ENCODE data around the gene NOL6. TPM values are rescaled to one million over a fixed set of nuclear protein-coding genes. Genes with fewer than 3 reads are reported as not detected.
"Not testable (repeated sequence)": the region's sequence is repeated elsewhere in the genome, so short reads cannot be mapped to it uniquely, and the experiment has no call there.

Gene NOL6
- total RNA-seq, 1 donor from 2014 or later = 12.7 TPM

DNA sequence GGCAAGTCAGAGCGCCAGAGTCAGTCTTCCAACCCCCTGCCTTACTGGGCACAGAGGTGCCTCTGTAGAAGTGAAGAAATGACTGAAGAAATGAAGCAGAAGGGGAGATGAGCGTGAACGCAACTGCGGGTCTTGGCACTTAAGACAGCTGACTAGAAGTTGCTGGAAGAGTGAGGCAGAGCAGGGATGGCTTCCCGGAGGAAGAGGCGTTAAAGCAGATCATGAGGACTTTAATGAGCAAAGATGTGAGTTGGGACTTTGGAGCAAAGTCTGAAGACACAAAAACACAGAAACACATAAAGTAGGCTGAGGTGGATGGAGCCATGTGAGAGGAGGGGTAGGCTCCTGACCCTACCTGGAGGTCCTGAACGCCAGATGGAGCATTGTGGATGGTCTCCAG is 33.5 kb downstream of the NOL6 start:
- intact Hi-C loops (cut with micrococcal nuclease) = no loop called here
- DNase-seq (no peak), ATAC-seq (no peak)

DNA sequence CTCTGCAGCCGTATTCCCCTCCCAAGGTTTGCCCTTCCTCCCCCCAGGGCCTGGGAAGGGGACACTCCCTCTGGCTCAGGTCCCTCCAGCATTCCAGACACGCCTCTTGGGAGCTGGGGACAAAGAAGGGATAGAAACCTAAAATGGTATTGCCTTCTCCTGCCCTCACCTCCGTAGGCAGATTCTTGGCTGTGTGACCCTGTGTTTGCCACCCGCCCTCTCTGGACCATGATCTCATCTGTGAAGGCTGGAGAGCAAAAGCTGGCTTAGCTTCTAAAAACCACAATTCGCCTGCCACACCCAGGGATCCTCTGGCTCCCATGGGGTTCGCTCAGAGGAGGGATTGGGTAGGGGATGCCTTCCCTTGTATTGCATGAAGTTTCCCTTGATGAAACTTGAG is 34.0 kb downstream of the NOL6 start:
- ATAC-seq = peak; percentile 15
- intact Hi-C loops (cut with micrococcal nuclease) = no loop called here
- DNase-seq = no peak

DNA sequence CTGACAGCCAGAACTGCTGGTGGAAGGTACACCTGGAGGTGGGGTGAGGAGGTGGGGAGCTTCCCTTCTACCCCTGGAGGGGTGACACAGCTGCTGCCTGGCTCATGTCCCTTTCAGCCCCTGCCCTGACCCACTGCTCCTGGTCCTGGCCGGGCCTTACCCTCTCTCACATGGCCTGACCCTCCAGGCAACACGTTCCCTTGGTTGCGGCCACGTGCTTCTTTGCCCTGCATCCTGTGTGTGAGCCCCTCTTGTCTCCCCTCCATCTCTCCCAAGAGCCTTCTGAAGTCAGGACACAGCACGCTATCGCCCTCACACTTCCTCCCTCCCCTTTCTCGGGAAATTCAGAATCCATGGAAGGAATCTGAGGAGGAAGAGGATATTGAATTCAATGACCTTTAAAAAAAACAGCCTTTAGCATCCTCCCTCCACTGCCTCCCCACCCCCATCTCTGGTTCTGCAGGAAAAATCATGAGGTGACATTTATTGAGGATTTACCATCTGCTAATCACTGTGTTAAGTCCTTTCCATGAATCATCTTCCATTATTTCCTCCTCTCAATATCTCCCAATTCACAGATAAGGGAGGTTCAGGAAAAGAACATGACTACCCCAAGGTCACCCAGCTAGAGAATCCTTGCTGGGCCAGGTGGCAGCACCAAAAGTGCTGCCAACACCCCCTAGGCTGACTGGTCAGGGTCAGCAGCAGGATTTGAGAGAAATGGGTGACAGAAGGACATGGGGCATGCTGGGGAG is 34.6 kb downstream of the NOL6 start:
- ATAC-seq = no peak

DNA sequence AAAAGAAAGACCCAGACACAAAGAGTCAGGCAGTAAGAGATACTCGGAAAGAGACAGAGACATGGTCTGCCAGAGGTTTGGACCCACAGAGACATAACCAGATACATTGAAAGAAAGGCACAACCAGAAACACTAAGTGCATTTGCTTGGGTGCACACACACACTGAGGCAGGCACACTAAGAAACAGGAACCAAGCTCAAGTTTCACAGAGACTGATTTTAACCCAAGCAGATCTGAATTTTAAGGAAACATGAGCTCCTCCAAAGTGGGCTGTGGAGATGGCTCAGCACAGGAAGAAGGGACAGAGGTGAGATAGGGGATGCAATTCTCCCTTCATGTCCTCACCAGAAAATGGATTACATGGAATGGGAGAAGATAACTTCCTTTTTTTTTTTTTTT is 35.8 kb downstream of the NOL6 start:
- intact Hi-C loops (cut with micrococcal nuclease) = no loop called here
- DNase-seq = no peak
- ATAC-seq = no peak

More for the DNA sequence above, 34.6 kb downstream of the NOL6 start:
- DNase-seq = no peak
- intact Hi-C loops (cut with micrococcal nuclease) = no loop called here

DNA sequence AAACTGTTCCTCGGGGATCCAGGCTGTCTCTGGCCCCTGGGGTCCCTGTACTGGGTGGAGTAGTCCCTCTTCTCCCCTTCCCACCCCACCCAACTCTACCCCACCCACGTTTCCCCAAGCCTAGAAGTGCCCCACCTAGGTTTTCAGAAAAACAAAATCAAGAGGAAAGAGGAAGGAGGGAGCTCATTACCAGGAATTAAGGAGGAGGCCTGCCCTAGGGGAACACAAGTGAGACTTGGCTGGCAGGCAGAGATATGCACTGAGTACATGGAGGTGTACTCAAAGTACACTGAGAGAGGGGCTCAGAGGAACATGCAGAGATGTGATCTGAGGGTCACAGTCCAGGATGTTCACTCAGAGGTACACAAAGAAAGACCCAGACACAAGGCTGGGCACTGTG is 36.5 kb downstream of the NOL6 start:
- intact Hi-C loops (cut with micrococcal nuclease) = no loop called here
- DNase-seq = no peak
- no peak for ATAC-seq

DNA sequence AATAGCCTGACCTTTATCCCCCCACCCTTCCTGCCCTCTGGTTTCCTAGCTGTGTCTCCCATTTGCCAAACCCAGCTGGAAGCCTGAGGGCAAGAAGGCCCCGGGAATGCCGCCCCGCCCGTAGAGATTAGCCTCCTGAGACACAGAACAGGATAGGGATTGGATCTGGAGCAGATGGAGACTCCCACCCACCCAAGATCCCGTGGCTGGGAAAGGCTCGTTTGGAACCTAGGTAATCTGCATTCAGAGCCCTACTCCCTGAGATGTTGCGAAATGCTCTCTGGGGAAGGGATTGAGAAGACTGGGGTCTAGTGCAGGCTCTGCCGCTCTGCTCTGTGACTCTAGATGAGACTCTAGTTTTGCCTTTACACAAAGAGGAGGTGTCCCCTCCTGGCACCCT is 37.3 kb downstream of the NOL6 start:
- intact Hi-C loops (cut with micrococcal nuclease) = no loop called here
- peak; percentile 29 for ATAC-seq
- peak; percentile 42 for DNase-seq

DNA sequence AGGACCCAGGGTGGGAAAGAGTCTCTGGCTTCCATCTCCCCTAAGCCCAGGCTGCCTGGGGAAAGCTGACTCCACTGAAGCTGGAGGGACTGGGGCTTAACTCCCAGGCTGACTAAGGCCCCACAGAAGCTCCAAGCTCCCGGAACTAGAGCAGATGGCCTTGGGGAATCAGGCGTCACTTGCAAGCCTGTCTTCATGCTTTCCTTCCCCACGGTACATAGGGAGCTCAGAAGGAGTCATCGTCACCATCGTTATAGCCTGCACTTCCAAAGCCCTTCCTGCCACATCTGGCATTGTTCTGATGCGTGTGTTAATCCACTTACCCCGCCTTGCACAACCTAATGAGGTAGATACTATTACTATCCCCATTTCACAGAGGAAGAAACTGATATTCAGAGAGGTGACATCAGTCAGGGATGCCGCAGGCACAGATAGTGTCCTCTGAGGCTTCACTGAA is 37.9 kb downstream of the NOL6 start:
- intact Hi-C loops (cut with micrococcal nuclease) = no loop called here
- no peak for DNase-seq
- ATAC-seq = no peak

DNA sequence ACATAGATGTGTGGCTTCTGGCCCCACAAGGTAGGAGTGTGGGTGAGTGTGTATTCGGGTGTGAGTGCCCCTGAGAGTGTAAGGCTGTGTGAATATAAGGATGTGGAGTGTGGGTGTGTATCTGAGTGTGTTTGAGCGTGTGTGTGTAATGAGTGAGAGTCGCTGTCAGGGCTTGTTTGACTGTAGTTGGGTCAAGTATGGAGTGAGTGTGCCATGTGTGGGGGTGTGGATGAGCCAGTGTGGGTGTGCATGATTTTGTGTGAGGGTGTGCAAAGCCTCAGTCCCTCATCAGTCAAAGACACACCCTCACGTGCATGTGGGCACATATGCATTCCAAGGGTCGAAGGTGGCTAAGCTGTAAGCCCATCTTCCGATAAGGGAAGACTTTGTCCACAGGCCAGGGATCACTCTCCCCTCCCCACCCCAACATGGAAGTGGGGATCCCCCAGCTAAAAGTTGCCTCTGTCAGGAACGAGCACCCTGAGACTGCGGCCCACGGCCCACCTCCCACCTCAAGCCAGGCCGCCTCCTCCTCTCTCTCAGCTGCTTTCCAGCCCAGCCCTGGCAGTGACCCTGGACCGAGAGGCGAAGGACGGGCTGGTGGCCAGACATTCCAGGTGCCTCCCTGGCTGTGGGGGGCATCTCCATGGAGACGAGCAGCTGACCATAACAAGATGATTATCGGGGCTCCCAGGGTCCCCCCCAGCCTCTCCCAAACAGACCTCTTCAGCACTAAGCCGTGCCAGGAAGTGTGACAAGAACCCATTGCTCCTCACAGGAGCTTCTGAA is 39.2 kb downstream of the NOL6 start:
- DNase-seq (no peak), ATAC-seq (no peak)
- intact Hi-C loops (cut with micrococcal nuclease) = no loop called here

DNA sequence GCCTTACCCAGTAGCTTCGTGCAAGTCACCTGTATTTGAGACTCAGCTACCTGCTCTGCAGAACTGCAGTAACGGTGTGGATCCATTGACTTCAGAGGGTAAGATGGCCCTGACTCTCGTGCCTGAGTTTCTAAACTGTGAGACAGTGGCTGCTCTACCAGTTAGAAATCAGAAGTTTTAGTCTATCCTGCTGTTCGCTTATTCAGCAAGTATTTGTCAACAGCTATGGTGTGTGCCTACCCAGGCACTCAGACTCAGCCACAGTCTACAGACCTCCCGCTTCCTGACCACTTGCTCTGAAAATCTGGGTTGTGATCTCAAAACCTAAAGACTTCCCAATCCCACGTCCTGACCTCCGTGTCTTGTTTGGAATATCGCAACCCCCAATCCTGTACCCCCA is 39.9 kb downstream of the NOL6 start:
- intact Hi-C loops (cut with micrococcal nuclease) = no loop called here
- DNase-seq (no peak), ATAC-seq (no peak)

DNA sequence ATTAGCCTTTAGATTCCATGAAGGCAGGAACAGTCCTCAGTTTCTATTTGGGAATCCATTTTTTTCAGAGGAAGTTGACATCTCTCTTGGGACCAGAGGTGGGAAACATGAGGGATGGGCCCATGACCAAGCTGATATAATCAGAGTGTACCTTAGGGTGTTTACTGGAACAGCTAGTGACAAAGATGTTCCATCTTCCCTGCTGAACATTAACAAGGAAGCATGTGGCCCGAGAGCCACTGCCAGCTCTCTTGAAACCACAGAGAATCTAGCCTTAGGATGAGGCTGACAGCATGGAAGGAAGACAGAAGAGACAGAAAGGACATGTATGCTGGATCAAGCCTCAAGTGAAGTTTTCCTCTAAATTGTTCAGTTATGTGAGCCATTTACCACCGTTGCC is 42.3 kb downstream of the NOL6 start:
- no peak for ATAC-seq

DNA sequence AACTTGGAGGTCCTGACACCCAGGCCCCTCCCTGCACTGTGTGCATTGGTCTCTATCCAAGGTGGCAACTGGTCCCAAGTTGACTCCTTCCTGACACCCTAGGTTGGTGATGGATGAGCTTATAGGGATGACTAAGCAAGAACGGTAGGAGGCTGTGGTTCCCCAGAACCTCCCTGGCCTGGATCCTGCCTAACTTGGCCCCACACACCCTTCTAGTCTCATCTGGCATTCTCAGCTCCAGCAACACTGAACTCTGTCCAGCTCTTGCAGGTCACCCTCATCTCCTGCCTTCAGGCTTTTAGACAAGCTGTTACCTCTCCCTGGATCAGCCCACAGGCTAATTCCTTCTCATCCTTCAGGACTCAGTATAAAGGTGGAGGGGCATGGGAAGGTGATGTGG is 42.8 kb downstream of the NOL6 start:
- DNase-seq (no peak), ATAC-seq (peak; percentile 22)
- intact Hi-C loops (cut with micrococcal nuclease) = no loop called here

More for the DNA sequence above, 42.3 kb downstream of the NOL6 start:
- intact Hi-C loops (cut with micrococcal nuclease) = no loop called here
- DNase-seq = no peak

DNA sequence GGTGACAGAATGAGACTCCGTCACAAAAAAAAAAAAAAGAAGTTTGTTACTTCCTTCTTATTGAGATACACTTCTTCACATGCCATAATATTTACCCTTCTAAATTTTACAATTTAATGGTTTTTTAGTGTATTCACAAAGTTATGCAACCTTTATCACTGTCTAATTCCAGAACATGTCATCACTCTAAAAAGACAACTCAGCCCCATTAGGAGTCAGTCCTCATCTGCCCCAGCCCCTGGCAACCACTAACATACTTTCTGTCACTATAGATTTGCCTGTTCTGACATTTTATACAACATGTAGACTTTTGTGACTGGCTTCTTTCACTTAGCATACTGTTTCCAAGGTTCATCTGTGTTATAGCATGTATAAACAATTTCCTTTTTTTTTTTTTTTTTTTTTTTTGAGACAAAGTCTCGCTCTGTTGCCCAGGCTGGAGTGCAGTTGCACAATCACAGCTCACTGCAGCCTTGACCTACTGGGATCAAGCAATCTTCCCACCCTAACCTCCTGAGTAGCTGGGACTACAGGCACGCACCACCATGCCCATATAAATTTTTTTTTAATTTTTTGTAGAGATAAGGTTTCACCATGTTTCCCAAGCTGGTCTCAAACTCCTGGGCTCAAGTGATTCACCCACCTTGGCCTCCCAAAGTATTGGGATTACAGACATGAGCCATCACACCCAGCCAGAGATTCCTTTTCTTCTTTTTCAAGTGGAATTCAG is 44.3 kb downstream of the NOL6 start:
- intact Hi-C loops (cut with micrococcal nuclease) = no loop called here
- DNase-seq = no peak
- ATAC-seq = no peak

DNA sequence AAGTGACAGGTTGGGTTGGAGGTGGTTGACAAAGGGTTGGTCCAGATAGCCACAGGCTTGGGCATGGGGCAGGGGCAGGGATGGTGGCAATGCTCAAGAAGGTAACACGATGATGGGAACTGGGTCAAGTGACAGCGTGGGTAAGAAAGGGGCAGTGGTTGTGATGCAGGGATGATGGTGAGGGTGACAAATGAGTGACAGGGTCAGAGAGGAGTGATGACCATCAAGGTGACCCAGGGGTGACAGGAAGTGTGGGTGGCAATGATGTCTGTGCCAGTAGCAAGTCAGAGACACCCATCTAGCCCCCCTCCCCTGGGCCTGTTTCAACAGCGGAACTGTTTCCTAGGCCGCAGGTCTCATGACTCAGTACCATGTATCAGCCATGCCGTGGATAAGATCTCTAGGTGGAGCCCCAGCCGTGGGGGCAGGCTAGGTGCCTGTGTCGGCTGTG is 46.9 kb downstream of the NOL6 start:
- intact Hi-C loops (cut with micrococcal nuclease) = no loop called here
- no peak for DNase-seq
- no peak for ATAC-seq

DNA sequence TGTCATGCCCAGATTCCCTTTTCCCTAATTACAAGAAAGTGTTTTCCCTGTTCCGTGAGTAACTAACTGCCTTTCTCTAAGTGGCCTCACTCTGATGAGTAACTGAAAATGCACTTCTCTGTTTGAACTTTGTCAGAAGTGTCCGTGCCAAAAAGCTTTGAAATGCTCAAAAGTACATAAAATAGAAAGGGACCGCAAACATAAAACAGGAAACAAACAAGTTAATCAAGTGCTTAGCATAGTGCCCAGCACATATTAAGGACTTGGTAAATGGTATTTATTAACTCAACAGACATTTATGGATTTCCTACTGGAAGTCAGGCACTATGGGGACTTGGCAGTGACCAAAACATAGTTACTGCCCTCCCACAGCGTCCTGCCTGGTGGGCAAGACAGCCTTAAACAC is 48.6 kb downstream of the NOL6 start:
- DNase-seq = no peak
- no peak for ATAC-seq
- intact Hi-C loops (cut with micrococcal nuclease) = no loop called here

DNA sequence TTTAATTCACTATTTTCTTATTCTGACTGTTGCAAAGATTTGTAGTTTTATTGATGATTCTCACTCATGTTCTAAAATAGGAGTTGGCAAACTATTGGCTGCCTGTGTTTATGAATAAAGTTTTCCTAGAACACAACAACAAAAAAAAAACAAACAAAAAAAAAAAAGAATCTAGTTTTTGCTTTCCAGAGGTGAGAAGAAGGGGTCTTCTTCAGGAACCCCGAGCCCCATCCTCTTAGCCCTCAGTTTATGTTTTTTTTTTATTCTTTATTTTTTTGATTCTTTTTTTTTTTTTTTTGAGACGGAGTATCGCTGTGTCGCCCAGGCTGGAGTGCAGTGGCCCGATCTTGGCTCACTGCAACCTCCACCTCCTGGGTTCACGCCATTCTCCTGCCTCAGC is 49.2 kb downstream of the NOL6 start:
- ATAC-seq; intact Hi-C loops (cut with micrococcal nuclease); DNase-seq: not testable (repeated sequence)

DNA sequence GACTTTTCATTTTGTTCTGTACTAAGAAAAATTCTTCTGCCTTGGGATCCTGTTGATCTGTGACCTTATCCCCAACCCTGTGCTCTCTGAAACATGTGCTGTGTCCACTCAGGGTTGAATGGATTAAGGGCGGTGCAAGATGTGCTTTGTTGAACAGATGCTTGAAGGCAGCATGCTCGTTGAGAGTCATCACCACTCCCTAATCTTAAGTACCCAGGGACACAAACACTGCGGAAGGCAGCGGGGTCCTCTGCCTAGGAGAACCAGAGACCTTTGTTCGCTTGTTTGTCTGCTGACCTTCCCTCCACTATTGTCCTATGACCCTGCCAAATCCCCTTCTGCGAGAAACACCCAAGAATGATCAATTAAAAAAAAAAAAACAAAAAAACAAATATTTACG is 49.7 kb downstream of the NOL6 start:
- intact Hi-C loops (cut with micrococcal nuclease); DNase-seq; ATAC-seq: not testable (repeated sequence)

DNA sequence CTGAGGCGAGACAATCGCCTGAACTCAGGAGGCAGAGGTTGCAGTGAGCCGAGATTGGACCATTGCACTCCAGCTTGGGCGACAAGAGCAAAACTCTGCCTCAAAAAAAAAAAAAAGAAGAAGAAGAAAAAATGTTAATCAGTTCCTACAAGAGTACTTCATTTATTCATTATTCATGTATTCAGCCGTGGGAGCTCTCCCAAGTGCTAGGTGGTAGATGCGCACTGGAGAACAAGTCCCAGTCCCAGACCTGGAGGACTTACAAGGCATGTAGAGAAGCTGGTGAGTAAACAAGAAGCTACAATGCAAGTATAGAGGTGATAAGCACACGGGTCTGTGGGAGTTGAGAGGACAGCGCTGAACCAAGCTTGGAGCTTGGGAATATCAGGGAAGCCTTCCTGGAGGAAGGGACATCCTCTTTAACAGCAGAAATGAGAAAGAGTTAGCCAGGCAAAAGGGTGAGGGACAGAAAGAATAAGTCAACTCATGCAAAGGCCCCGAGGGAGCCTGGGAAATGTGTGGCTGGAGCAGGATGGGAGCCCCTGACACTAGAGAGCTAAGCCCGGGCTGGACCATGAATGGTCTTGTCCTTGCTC is 53.9 kb downstream of the NOL6 start:
- intact Hi-C loops (cut with micrococcal nuclease) = no loop called here
- DNase-seq (no peak), ATAC-seq (no peak)

DNA sequence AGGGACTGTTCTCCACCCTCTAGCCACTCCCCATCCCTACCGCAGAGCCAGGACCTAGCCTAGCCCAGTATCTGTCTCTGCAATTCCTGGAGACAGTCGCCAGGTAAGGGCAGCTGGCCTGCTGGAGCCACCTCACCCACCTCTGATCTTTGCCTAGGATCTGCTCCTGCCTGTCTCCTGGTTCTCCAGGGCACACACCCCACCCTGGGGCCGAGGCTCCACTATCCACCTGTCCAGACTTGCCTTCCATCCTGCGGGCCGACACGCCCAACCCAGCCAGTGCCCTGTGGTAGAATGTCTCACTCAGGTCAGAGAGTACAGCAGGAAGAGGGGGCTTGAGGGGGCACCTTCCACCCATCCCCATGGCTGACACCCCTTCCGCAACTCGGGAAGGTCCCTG is 55.6 kb downstream of the NOL6 start:
- intact Hi-C loops (cut with micrococcal nuclease) = no loop called here
- ATAC-seq (no peak), DNase-seq (no peak)

DNA sequence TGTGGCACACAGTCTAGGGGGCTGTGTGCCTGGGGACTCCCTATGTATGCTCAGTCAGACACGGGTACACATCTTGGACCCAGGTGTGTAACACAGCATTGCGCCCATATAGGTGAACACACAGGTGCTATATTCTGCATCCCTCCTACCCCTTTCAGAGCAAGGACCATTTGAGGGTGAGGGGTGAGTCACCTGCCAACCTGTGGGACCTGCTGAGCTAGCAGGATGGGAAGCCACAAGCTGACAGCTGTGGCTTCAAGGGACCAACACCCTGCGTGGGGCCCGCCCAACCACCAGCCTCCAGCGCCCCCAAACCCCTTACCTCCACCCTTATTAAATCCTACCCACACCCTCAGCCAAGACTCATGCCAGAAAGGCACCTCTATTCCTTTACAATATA is 56.7 kb downstream of the NOL6 start:
- intact Hi-C loops (cut with micrococcal nuclease) = no loop called here
- ATAC-seq (no peak), DNase-seq (no peak)
